GM18868 (cell line): ENCODE data around the gene PLCB2.

Experiments
- ATAC-seq: cut with Tn5 transposase; IDR thresholded peaks from one replicate; pipeline ENCODE4 v1.9.1; 2021; ENCODE audit warnings: mild to moderate bottlenecking, moderate library complexity; ENCODE audit not compliant: unreplicated experiment

The PLCB2 gene

GRCh38 chr15:40286794-40287193 lies 20.9 kb downstream of the PLCB2 start:
- ATAC-seq, result no peak

GRCh38 chr15:40286061-40286532 lies 21.6 kb downstream of the PLCB2 start:
- no peak for ATAC-seq

GRCh38 chr15:40285554-40286011 lies 22.2 kb downstream of the PLCB2 start:
- no peak for ATAC-seq

DNA sequence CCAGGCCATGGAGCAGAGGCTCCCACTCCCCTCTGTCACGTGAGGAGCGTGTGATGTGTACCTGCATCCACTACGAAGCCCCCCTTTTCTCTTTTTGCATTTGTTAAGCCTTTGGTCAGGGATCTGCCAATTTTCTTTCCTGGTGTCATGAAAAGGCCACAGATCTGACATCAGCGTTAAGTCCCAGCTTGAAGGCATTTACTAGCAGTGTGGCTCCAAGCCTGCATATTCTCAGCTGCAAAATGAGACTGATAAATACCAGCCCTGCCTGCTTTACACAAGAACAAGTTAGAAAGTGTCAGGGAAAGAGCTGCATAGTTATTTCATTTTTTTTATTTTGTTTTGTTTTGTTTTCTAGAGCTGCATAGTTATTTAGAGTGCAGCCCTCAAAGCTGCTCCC lies 22.6 kb downstream of the PLCB2 start:
- no peak for ATAC-seq

DNA sequence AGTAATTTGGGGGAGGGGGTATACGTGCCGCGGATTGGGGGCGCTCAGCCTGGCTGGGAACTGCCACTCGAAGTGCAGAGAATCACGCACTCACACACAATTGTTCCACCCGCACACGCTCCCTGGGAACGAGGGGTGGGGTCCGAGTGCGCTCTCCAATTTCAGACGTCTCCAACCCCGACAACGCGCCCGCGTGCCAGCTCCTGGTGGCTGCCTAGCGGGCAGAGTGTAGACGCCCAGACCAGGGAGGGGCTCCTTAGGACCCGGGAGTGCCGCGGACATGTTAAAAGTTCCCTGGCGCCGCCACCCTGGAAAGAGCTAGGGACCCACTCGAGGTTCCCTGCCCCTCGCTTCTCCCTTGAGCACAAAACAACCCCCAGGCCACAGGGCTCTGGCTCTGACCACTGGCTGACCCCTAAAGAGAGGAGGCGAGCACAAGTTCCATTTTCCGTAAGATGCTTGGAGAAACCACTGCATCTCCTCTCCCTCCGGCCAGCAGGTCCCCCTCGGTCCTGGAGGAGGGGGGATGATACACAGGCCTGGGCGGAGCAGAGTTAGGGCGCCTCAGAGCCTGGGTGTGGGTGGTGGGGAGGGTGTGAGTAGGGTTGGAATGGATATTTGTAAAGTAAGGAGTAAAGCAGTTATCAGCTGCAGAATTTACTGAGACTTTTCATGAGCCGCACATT lies 24.0 kb downstream of the PLCB2 start:
- ATAC-seq, result no peak

- peak; percentile 34 for ATAC-seq
Measured at GRCh38 chr15:40282869-40283614, 24.7 kb downstream of the PLCB2 start, which contains the start of gene ANKRD63. Gene ANKRD63 (minus strand): TSS chr15:40283064. CDS start chr15:40282586, 478 bp downstream.

GRCh38 chr15:40282147-40282868 lies 25.4 kb downstream of the PLCB2 start:
- ATAC-seq, result peak; percentile 38

DNA sequence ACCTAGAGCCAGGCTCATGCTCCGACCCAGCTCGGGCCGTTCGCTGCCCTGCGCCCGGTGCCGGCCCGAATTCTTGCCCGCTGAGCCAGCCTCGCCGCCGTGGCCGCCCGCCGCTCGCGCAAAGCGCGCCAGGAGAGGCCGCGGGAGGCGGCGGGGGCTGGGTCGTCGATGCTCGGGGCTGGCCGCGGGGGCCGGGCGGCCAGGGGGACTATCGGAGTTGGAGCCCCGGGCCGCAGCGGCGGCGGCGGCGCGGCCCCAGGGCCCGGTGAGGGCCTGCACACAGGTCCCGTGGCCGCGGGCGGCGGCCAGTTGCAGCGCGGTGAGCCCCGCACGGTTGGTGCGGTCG lies 26.0 kb downstream of the PLCB2 start:
- ATAC-seq, result no peak

- ATAC-seq, result no peak
Measured at GRCh38 chr15:40281057-40281800, 26.5 kb downstream of the PLCB2 start.

GRCh38 chr15:40280260-40281056 lies 27.3 kb downstream of the PLCB2 start:
- no peak for ATAC-seq

GRCh38 chr15:40279437-40280141 lies 28.1 kb downstream of the PLCB2 start:
- ATAC-seq, result no peak

DNA sequence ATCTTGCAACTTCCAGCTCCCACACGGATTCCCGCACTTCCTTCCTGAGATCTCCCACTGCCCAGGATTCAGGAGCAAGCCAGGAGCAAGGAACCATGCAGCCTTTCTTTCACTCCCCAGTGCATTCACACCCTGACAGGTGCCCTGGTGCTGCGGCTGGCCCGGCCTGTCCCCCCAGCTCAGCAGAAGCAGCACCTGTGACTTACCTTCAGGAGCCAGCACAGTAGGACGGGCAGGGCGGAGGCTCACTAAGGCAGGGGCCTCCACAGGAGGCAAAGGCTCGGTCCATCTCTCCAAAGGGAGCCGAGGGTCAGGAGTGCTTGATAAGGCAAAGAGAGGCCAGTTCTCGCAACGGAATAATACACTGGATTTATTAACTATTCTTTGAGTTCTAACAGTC lies 29.7 kb downstream of the PLCB2 start:
- ATAC-seq, result no peak

DNA sequence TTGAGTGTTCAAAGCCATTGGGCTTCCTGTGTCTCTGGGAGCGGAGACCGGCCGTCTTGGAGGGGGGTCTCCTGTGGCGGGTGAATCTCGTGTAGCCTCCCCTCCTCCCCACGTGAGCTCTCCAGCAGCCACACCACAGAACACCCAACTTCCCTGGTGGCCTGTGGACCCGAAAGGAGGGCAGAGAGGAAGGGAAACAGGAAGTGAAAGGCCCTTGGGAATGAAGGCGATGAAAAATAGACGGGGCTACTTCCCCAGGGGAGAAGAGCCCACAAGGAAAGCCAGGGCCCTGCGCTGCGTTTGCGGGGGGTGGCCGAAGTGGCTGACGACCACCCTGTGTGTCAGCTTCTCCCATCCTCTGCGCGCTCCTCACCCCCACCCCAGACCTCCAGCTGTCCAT lies 30.3 kb downstream of the PLCB2 start:
- ATAC-seq, result no peak

DNA sequence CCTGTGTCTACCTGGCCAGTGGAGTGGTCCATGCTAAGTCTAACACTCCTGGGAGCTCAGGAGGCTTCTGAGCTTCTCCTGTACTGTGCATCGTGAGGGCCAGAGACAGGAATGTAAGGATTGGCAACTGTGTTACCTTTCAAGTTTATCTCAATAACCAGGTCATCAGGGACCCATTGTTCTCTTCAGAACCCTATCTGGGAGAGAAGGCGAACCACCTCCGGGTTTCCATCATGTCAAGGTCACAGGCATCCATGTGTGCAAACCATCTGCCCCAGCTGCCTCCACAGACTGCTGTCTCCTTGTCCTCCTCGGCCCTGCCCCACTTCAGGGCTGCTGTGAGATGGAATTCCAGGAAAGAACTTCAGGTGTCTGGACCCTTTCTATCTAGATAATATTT lies 30.8 kb downstream of the PLCB2 start:
- no peak for ATAC-seq

DNA sequence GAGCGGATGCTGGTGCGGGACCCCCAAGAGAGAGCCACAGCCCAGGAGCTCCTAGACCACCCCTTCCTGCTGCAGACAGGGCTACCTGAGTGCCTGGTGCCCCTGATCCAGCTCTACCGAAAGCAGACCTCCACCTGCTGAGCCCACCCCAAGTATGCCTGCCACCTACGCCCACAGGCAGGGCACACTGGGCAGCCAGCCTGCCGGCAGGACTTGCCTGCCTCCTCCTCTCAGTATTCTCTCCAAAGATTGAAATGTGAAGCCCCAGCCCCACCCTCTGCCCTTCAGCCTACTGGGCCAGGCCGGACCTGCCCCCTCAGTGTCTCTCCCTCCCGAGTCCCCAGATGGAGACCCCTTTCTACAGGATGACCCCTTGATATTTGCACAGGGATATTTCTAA lies 31.8 kb downstream of the PLCB2 start:
- no peak for ATAC-seq

DNA sequence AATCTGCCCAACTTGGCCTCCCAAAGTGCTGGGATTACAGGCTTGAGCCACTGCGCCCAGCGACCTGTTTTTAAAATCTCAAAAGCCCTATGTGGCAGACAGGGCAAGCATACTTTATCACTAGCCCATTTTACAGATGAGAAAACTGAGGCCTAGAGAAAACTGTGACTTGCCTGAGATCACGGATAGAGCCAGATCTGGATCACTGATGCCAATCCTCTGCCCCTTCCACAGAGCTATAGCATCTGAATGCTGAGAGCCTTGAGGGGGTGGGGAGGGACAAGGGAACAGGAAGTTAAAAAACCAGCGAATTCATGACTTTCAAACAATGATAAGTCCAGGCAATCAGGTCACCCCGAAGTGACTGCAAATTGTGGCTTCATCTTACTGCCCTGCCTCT lies 32.2 kb downstream of the PLCB2 start:
- no peak for ATAC-seq

- ATAC-seq, result no peak
Measured at GRCh38 chr15:40274350-40275274, 33.1 kb downstream of the PLCB2 start.

DNA sequence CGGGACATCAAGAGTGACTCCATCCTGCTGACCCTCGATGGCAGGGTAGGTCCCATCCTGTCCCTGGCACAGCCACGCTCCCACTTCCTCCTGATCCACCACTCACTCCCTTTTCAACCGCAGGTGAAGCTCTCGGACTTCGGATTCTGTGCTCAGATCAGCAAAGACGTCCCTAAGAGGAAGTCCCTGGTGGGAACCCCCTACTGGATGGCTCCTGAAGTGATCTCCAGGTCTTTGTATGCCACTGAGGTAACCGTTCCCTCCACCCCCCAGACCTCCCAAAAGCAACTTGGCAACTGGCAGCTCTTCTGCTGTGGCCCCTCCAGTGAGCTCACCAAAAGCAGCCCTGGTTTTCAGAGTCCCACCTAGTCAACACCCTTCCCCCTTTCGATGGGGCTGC lies 34.3 kb downstream of the PLCB2 start:
- ATAC-seq, result no peak
